Measurements from ENCODE around the gene CD151.

- no peak for TF ChIP-seq POLR2AphosphoS5 (IDR thresholded peaks at IDR 0.05; ENCODE audit: low read depth, low read length)
- TF ChIP-seq, protein P1, sequence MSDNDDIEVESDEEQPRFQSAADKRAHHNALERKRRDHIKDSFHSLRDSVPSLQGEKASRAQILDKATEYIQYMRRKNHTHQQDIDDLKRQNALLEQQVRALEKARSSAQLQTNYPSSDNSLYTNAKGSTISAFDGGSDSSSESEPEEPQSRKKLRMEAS (IDR thresholded peaks at IDR 0.05; ENCODE audit: low read depth): no peak
- TF ChIP-seq, protein P2, sequence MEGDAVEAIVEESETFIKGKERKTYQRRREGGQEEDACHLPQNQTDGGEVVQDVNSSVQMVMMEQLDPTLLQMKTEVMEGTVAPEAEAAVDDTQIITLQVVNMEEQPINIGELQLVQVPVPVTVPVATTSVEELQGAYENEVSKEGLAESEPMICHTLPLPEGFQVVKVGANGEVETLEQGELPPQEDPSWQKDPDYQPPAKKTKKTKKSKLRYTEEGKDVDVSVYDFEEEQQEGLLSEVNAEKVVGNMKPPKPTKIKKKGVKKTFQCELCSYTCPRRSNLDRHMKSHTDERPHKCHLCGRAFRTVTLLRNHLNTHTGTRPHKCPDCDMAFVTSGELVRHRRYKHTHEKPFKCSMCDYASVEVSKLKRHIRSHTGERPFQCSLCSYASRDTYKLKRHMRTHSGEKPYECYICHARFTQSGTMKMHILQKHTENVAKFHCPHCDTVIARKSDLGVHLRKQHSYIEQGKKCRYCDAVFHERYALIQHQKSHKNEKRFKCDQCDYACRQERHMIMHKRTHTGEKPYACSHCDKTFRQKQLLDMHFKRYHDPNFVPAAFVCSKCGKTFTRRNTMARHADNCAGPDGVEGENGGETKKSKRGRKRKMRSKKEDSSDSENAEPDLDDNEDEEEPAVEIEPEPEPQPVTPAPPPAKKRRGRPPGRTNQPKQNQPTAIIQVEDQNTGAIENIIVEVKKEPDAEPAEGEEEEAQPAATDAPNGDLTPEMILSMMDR (IDR thresholded peaks at IDR 0.05): no peak
Measured at GRCh38 chr11:826227-826621, 6.5 kb upstream of the CD151 start.

Data from SK-N-SH (cell line).